ENCODE measurements around the gene RIT1.
"Not testable (repeated sequence)": the region's sequence is repeated elsewhere in the genome, so short reads cannot be mapped to it uniquely, and the experiment has no call there.

Gene RIT1

GRCh38 chr1:155941845-155942531 is 30.8 kb upstream of the RIT1 start:
- DNase-seq, result no peak
- Mint-ChIP-seq H3K4me3 (no peak overlapping the region), H3K36me3 (ENCODE audit: insufficient read depth) (peaks cover 17% of the 10 kb centered on the region), H3K9me3 (no peaks in the 10 kb centered on the region), H3K4me1 (ENCODE audit: low read depth in 2 of 2) (peaks cover 35 to 39% of the 10 kb centered on the region in 2 donors), H3K27ac (peak overlapping the region; percentile 52 to 85), H3K27me3 (no peaks in the 10 kb centered on the region)
- no peak for ATAC-seq (replicated peaks)

GRCh38 chr1:155940993-155941844 is 30.1 kb upstream of the RIT1 start, which contains the start of gene RXFP4:
Gene RXFP4, plus strand, starts transcription at chr1:155941638. Its CDS starts 72 bp downstream, at chr1:155941710.
- peaks cover 9% of the 10 kb centered on the region for H3K36me3 Mint-ChIP-seq (ENCODE audit: insufficient read depth)
- peaks cover 27 to 31% of the 10 kb centered on the region in 2 donors for H3K4me1 Mint-ChIP-seq (ENCODE audit: low read depth in 2 of 2)
- H3K27ac Mint-ChIP-seq, result peak within 1 kb of the TSS; percentile 61 to 85
- no peak for ATAC-seq (replicated peaks)
- H3K4me3 Mint-ChIP-seq, result no peak within 1 kb of the TSS
- no peaks in the 10 kb centered on the region for H3K27me3 Mint-ChIP-seq
- DNase-seq, result no peak
- no peaks in the 10 kb centered on the region for H3K9me3 Mint-ChIP-seq

- H3K36me3 Mint-ChIP-seq (ENCODE audit: insufficient read depth), result peaks cover 7% of the 10 kb centered on the region
These were observed 29.4 kb upstream of the RIT1 start for GRCh38 chr1:155940482-155940992.

GRCh38 chr1:155938220-155938627 is 27.1 kb upstream of the RIT1 start:
- peak overlapping the region in 1 of 2 donors; percentile 13 for H3K27ac Mint-ChIP-seq
- no peak overlapping the region for H3K4me3 Mint-ChIP-seq

More at GRCh38 chr1:155940482-155940992, 29.4 kb upstream of the RIT1 start:
- H3K4me3 Mint-ChIP-seq, result no peak overlapping the region
- no peaks in the 10 kb centered on the region for H3K9me3 Mint-ChIP-seq
- ATAC-seq (replicated peaks), result no peak
- no peak for DNase-seq
- H3K27ac Mint-ChIP-seq, result peak overlapping the region; percentile 61 to 85
- H3K27me3 Mint-ChIP-seq, result no peaks in the 10 kb centered on the region
- H3K4me1 Mint-ChIP-seq (ENCODE audit: low read depth in 2 of 2), result peaks cover 21 to 26% of the 10 kb centered on the region in 2 donors

GRCh38 chr1:155934936-155935590 is 23.9 kb upstream of the RIT1 start:
- Mint-ChIP-seq H3K27me3 (no peaks in the 10 kb centered on the region), H3K9me3 (no peaks in the 10 kb centered on the region), H3K27ac (no peak overlapping the region), H3K4me1 (ENCODE audit: low read depth in 2 of 2) (peaks cover 6 to 30% of the 10 kb centered on the region in 2 donors), H3K4me3 (peak overlapping the region in 1 of 2 donors; percentile 43), H3K36me3 (ENCODE audit: insufficient read depth) (peaks cover 30% of the 10 kb centered on the region)
- DNase-seq (no peak), ATAC-seq (replicated peaks) (no peak)

More at GRCh38 chr1:155938220-155938627, 27.1 kb upstream of the RIT1 start:
- H3K4me1 Mint-ChIP-seq (ENCODE audit: low read depth in 2 of 2), result peaks cover 15 to 20% of the 10 kb centered on the region in 2 donors
- DNase-seq, result peak in 2 of 3 experiments; percentile 19 to 29
- no peaks in the 10 kb centered on the region for H3K27me3 Mint-ChIP-seq
- no peak for ATAC-seq (replicated peaks)
- peaks cover 8% of the 10 kb centered on the region for H3K36me3 Mint-ChIP-seq (ENCODE audit: insufficient read depth)
- no peaks in the 10 kb centered on the region for H3K9me3 Mint-ChIP-seq

- DNase-seq (peak; percentile 91 to 93 (median 92)), ATAC-seq (replicated peaks) (peak; percentile 91)
- Mint-ChIP-seq H3K27ac (no peak within 1 kb of the TSS), H3K4me1 (ENCODE audit: low read depth in 2 of 2) (peaks cover 6 to 33% of the 10 kb centered on the region in 2 donors), H3K27me3 (no peaks in the 10 kb centered on the region), H3K4me3 (peak within 1 kb of the TSS in 1 of 2 donors; percentile 43), H3K9me3 (no peaks in the 10 kb centered on the region), H3K36me3 (ENCODE audit: insufficient read depth) (peaks cover 34% of the 10 kb centered on the region)
These were observed 23.2 kb upstream of the RIT1 start, which contains the start of gene KHDC4 for GRCh38 chr1:155934097-155934935. Gene KHDC4, minus strand, starts transcription at chr1:155934413. Its CDS starts 40 bp downstream, at chr1:155934373.

GRCh38 chr1:155933591-155934096 is 22.5 kb upstream of the RIT1 start:
- H3K27ac Mint-ChIP-seq, result no peak overlapping the region
- no peak for ATAC-seq (replicated peaks)

GRCh38 chr1:155932487-155932886 is 21.3 kb upstream of the RIT1 start:
- peaks cover 6 to 32% of the 10 kb centered on the region in 2 donors for H3K4me1 Mint-ChIP-seq (ENCODE audit: low read depth in 2 of 2)
- no peaks in the 10 kb centered on the region for H3K27me3 Mint-ChIP-seq
- no peaks in the 10 kb centered on the region for H3K9me3 Mint-ChIP-seq
- ATAC-seq (replicated peaks) (no peak), DNase-seq (no peak)
- no peak overlapping the region for H3K4me3 Mint-ChIP-seq
- H3K27ac Mint-ChIP-seq, result no peak overlapping the region
- peaks cover 52% of the 10 kb centered on the region for H3K36me3 Mint-ChIP-seq (ENCODE audit: insufficient read depth)

More at GRCh38 chr1:155933591-155934096, 22.5 kb upstream of the RIT1 start:
- Mint-ChIP-seq H3K27me3 (no peaks in the 10 kb centered on the region), H3K9me3 (no peaks in the 10 kb centered on the region), H3K4me1 (ENCODE audit: low read depth in 2 of 2) (peaks cover 6 to 36% of the 10 kb centered on the region in 2 donors), H3K36me3 (ENCODE audit: insufficient read depth) (peaks cover 41% of the 10 kb centered on the region), H3K4me3 (no peak overlapping the region)
- DNase-seq, result no peak

GRCh38 chr1:155932081-155932480 is 20.9 kb upstream of the RIT1 start:
- Mint-ChIP-seq H3K36me3 (ENCODE audit: insufficient read depth) (peaks cover 56% of the 10 kb centered on the region), H3K9me3 (no peaks in the 10 kb centered on the region), H3K4me3 (no peak overlapping the region), H3K4me1 (ENCODE audit: low read depth in 2 of 2) (peaks cover 6 to 32% of the 10 kb centered on the region in 2 donors), H3K27ac (no peak overlapping the region), H3K27me3 (no peaks in the 10 kb centered on the region)
- DNase-seq (no peak), ATAC-seq (replicated peaks) (no peak)

GRCh38 chr1:155931332-155932038 is 20.3 kb upstream of the RIT1 start:
- H3K27me3 Mint-ChIP-seq, result no peaks in the 10 kb centered on the region
- ATAC-seq (replicated peaks) (no peak), DNase-seq (no peak)
- H3K27ac Mint-ChIP-seq, result peak overlapping the region; percentile 24 to 83
- H3K4me1 Mint-ChIP-seq (ENCODE audit: low read depth in 2 of 2), result peaks cover 6 to 32% of the 10 kb centered on the region in 2 donors
- H3K4me3 Mint-ChIP-seq, result peak overlapping the region in 1 of 2 donors; percentile 61
- peaks cover 62% of the 10 kb centered on the region for H3K36me3 Mint-ChIP-seq (ENCODE audit: insufficient read depth)
- H3K9me3 Mint-ChIP-seq, result no peaks in the 10 kb centered on the region

GRCh38 chr1:155930725-155931124 is 19.6 kb upstream of the RIT1 start:
- DNase-seq, result not testable (repeated sequence)

More at GRCh38 chr1:155930725-155931124, 19.6 kb upstream of the RIT1 start:
- not testable (repeated sequence) for ATAC-seq (replicated peaks); H3K9me3 Mint-ChIP-seq; H3K27me3 Mint-ChIP-seq
- Mint-ChIP-seq H3K4me1 (ENCODE audit: low read depth in 2 of 2) (peaks cover 6 to 32% of the 10 kb centered on the region in 2 donors), H3K36me3 (ENCODE audit: insufficient read depth) (peaks cover 70% of the 10 kb centered on the region), H3K4me3 (peak overlapping the region in 1 of 2 donors; percentile 61), H3K27ac (peak overlapping the region; percentile 24 to 83)
